ENCODE data around the gene RABAC1.

The RABAC1 gene

DNA sequence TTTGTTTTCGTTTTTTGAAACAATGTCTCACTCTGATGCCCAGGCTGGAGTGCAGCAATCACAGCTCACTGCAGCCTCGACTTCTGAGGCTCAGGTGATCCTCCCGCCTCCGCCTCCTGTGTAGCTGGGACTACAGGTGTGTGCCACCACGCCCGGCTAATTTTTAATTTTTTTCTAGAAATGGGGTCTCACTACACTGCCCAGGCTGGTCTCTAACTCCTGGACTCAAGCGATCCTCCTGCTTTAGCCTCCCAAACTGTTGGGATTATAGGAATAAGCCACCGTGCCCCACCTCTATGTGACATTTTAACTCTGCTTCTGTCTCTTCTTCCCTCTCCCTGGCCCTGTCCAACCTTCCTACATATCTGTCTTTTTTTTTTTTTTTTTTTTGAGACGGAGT lies 29.8 kb upstream of the RABAC1 start:
- DNase-seq, result no peak

DNA sequence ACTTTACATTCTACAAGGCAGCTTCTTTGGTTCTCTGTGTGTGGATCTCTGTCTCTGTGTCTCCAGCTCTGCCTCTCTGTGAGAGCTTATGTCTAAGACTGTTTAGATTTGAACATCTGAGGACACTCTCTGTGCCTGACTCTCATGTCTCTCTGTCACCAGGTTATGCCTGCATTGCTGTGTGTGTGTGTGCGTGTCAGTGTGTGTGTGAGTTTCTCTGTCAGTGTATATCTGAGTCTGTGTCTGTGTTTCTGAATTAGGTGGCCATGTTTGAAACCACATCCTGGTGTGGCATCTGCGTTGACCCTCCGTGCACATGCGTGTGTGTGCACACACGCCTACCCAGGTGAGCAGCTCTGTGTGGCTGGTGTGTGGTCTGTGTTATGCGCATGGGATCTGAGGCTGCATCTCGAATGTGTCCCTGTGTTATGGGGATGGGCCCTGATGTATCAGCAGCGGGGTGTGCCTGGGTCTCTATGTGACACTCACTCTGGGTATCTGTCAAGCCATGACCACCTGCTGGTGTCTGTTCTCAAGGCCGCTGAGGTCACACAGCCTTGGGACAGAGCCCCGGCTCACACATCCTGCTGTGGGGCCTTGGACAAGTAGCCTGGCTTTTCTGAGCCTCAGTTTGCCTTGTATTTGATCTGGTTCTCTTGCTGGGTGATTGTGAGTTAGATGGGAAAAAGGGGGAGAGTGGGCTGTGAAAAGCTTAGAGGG lies 28.2 kb upstream of the RABAC1 start:
- DNase-seq, result no peak

DNA sequence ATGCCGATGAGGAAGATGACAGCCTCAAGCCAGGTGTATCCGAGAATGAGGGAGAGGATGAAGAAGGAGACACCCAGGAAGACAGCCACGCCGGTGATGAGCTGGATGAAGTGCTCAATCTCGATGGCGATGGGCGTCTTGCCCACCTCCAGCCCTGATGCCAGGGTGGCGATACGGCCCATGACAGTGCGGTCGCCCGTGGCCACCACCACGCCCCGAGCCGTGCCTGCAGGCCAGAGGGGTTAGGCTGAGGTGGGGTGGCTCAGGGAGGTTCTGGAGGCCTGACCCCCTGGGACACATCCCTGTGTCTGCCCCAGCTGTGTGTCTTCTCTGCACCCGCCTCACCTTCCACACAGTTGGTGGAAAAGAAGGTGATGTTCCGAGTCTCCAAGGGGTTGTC lies 25.8 kb upstream of the RABAC1 start:
- no peak for DNase-seq

DNA sequence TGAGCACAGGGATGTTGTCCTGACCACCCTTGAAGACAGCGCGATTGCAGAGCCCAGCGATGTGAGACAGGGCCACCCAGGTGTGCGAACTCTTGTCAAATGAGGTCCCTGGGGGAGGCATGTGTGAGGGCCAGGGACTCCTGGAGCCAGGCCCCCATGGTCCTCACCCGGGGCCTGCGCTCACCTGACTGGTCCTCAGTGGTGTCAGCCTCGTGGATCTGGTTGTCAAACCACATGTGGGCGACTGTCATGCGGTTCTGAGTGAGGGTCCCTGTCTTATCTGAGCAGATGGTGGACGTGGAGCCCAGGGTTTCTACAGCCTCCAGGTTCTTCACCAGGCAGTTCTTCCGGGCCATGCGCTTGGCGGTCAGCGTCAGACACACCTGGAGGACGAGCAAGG lies 22.6 kb upstream of the RABAC1 start:
- DNase-seq, result no peak

DNA sequence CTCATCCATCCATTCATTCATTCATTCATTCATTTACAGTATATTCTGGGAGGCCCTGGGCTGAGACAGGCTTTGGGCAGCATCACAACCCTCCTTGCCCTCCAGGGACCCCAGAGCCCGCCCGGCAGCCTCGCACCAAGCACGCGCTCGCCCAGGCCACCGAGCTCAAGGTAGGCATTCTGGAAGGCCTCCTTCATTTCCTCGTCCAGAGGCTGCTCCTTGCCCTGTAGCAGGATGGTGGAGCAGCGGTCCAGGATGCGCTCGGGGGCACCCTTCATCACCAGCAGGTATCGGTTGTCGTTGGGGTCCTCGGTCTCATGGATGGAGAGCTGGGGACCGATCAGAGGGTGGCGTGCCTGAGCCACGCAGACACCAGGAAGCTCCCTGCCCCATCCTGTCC lies 19.3 kb upstream of the RABAC1 start:
- no peak for DNase-seq

DNA sequence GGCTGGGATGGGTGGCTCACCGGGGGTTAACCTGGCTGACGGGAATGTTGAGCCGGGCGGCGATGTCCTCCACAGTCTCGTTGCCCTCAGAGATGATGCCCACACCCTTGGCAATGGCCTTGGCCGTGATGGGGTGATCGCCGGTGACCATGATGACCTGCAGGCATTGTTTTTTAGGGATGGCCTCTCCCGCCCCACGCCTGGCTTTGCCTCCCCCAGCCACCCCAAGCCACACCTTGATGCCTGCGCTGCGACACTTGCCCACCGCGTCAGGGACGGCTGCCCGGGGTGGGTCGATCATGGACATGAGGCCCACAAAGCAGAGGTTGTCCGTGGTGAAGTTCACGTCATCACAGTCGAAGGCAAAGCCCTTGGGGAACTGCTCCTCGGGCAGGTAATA lies 18.8 kb upstream of the RABAC1 start:
- DNase-seq, result no peak

DNA sequence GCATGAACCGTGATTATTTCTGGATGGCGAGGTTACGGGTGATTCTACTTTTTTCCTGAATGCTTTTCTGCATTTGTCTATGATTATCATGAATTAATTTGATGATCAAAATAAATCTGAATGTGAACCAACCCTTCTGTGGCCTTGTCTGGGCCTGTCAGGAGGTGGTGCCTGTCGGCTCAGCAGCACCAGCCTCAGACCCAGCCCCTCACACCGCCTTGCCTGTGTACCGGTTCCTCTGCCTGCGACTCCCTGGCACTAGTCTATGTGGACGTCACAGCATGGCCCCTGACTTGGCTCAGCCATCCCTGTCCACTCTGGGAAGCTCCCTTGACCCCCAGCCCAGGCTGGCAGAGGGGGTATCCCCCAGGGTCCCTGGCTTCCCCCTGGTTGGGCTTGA lies 15.5 kb upstream of the RABAC1 start:
- DNase-seq, result no peak

DNA sequence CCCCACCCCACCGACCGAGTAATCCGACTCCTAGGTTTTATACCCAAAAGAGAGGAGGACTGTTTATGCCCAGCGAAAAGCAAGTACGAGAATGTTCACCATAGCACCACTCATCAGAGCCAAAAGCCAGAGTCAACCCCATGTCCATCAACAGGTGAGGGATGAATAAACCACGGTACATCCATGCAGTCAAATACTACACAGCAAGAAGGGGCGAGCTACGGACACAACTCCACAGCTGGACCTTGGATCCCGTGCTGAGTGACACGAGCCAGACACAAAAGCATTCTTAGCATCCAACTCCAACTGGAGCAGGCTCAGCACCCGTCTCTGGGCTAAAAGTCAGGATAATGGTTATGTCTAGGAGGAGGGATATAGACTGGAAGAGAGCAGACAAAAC lies 12.2 kb upstream of the RABAC1 start:
- DNase-seq, result no peak

DNA sequence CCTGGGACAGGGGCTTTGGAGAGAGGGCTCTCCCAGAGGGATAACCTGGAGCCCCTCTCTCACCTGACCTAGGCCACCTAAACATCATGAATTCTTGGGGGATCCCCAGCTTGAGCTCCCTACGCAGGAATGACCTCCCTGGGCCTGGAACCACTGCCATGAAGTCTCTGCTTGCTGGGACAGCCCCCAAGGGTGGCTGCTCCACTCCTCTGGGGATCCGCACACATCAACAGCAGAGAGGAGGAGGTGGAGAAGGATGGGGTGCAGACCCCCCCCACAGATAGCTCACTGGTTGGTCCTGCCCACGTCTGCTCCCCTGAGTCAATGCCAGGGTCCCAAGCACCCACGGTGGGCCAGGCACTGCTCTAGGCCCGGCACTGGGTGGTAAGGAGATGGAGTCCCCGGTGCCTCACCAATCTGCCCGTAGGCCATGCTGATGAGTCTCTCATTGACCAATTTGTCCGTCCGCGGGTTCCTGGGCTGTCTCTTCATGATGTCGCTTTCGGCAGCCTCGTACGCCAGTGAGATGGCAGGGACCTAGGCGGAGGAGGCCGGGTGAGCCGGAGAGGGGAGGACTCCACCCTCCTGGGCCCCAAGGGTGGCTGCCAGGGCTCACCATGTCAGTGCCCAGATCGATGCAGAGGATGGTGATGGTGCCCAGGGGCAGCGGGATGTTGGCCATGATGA lies 10.8 kb upstream of the RABAC1 start:
- no peak for DNase-seq

DNA sequence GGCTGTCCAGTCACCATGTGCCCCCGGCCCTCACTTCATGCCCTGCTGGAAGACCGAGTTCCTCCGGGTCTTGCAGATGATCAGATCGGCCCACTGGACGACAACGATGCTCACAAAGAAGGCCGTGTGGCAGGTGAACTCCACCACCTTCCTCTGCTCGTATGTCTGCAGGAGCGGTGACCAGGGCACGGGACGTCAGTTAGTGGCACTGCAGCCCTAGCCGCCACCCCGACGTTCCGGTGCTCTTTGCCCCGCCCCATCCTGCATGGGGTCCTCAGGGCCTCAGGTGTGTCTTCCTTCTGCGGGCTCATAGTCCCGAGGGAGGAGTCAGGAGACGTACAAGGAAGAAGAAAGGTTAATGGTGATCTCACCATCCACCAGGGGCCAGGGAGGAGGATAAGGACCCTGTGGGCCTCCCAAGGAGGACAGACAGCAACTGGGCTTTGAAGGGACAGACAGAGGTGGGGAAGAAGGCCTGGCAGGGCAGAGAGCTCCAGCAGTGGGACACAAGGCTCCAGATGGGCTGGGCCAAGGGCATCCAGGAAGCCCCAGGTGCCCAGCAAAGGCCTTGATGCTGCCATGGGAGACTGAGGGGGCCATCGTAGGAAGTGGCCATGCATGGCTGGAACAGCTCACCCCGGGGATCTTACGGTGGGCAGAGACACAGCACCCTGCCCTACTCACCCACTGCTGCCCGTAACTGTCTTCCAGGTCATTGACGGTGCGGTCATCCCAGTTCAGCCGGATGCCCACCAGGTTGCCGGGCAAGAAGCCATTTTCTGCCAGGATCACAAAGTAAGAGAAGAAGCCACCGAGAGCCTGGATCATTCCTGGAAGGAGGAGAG lies 9.9 kb upstream of the RABAC1 start:
- DNase-seq, result no peak

DNA sequence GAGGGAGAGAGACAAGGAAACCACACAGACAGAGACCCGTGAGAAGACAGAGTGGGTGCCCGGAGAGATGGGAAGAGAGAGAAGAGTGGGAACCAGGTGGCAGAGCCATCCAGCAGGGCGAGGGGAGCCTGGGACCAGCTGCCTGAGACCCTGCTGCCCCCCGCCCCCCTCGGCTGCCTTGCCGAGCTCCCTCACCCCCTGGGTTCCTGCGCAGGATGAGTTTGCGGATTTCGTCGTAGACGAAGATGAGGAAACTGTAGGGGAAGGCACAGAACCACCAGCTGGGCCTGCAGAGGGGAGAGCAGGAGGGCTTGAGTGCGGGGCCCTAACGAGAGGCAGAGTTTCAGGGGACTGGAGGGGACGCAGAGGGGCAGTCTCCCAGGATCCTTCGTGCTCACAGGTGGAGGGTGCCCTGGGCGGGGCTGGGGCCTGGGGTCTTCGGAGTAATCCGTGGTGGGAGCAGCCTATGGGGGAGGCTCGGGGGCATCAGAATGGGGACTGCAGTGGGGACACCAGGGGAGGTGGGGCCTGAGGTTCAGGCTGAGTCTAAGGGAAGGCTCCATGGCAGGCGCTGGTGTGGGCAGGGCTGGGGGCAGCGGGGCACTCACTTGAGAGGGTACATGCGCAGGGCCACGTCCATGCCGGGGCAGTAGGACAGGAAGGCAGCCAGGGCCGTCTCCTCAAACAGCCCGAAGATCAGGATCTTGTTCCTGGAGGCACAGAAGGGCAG lies 8.1 kb upstream of the RABAC1 start:
- no peak for DNase-seq

DNA sequence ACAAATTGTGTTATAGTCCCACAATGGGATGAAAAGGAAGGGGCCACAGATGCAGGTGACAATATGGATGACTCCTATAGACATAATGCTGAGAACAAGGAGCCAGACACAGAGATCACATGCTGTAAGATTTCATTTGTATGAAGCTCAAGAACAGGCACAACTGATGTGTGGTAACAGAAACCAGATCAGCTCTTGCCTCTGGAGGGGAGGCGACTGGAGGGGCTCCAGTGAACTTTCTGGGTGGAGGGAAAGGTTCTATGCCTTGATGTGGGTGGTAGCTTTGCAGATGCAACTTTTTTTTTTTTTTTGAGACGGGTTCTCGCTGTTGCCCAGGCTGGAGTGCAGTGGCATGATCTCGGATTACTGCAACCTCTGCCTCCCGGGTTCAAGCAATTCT lies 6.0 kb upstream of the RABAC1 start:
- DNase-seq, result no peak

DNA sequence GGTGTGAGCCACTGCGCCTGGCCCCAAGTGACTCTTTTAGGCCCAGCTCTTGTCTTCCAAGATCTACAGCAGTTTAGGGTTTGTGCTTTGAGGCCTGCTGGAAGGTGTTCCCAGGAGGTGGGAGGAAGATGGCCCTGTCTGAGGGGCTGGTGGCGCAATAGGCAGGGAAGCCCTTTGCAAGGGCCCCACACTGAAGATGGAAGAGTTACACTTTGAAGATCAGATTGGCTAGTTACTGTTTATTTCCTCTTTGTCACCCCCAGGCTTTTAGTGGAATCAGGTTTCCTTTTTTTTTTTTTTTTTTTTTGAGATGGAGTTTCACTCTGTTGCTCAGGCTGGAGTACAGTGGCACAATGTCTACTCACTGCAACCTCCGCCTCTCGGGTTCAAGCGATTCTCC lies 1.9 kb upstream of the RABAC1 start:
- no peak for DNase-seq

DNA sequence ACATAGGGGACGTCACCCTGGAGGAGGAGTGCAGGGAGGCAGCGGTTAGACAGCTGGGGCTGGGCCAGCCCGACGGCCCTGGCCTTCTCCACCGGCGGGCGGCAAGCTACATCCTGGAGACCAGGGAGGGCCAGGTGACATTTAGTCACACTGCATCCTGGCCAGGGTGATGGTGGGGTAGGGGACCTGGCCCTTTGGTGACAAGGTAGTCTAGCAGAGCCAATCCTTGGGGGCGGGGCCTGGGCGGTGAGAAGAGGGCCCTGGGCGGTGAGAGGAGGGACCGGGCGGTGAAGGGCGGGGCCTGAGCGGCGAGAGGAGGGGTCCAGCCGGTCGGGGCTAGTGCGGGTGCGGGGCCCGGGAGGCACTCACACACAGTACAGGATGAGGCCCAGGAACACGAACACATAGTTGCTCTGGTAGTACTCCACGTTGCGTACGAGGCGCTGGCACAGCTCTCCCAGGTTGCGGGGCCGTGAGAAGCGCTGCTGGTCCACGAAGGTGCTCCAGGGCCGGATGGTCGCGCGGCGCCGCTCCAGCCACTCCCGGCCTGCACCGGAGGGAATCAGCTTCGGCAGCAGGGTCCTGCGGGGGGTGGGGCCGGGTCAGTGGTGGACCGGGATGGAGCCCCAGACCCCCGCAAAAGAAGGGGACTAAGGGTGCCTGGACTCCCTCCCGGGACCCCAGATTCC lies 610 bp downstream of the RABAC1 start:
- peak; percentile 78 for DNase-seq

DNA sequence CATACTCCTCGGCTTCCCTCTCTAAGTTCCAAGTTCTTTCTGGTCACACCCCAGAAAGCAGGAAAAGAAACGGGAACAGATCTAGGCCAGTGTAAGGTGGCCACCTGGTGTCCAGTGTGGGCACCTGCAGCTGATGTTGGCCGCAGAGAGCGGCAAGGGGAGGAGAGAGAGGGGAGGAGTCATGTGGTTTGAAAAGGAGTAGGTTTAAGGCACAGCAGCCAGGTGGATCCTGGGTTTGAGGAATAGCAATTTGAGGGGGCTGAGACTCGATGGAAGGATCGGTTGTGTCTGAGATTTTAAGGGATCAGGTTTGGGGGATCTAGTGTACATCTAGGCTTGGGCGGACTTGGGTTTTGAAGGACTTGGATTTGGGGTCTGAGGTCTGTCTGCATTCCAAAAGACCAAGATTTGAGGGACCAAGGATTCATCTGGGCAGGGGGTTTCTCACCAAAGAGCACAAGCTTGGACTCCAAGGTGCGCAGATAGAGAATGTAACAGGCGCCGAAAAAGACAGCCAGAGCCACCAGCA lies 1.2 kb downstream of the RABAC1 start:
- no peak for DNase-seq

DNA sequence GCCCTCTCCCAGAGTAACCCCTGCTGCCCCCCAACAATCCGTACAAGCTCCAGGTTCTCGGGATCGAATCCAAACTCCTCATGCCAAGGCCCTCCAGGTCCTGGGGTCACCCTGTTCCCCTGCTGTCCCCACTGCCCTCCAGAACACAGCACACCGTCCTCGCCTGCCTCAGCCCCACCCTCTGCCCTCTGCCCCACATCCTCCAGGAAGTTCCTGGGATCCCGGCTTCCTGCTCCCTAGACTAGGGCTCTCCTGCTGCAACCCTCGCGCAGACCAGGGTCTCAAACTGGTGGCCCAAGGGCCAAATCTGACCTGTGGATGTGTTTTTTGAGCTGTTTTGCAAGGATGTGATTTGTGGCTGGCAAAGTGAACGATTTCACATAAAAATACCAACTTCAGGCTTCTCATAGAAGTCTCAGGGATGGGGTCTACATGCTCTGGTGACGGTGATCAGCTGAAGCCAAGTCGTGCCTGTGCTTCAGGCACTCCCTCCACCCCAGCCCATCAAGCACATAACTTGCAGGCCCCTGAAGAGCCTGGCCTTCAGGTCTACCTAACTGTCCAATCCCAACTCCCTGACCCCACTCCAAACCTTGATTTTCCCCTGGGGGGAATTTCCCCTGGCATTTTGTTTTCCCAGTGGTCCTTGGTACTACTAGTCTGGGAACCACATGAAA lies 1.8 kb downstream of the RABAC1 start:
- no peak for DNase-seq

DNA sequence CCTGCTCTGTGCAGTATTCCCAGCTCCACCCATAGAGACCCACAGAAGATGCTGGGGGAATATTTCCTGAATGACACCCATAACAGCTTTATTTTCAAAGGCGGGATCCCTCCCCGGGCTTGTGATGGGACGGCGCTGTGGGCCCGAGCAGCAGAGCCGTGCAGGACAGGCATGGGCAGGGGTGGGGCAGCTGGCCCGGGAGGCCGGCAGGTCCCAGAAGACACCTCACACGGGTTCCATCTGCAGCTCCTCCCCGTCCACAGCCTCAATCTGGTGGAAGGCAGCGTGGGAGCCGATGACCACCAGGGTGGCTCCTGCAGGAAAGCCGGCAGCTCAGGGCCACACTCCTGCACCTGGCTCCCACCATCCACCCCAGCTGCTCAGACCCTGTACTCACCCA lies 2.5 kb downstream of the RABAC1 start:
- DNase-seq, result no peak

DNA sequence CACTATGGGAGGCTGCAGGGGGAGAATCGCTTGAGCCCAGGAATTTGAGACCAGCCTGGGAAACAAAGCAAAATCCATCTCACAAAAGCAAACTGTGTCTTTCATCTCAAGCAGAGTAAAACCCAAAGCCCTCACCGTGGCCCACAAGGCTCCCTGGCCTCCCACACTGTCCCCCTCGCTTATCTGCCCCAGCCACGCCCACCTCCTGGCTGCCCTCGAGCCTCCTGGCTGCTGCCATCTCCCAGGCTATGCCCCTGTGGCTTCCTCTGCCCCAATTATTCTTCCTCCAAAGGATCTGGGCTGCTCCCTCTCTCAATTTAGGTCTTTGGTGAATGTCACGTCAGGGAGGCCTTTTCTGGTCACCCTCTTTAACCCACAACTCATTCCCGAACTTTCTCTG lies 3.6 kb downstream of the RABAC1 start:
- DNase-seq, result no peak

DNA sequence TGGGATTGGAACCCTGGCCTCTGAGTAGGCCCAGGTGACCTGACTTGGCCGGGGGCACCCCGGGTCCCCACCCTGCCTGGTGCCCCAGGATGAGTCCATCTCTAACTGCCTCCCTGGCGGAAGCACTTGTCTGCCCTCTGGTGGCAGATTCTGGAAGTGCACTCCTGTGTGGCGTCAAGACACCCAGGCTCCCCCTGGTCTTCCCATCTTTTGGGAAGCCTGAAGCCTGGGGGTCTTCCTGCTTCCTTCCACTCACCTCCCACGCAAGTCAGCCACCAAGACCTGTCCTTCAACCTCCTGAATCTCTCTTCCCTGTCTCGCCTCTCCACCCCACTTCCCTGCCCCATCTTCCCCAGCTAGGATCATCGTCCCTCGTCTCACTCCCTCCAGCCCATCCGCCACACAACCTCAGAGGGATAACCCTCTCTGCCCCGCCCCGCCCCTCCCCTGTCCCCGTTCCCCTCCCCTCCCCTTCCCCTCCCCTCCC lies 7.4 kb downstream of the RABAC1 start:
- peak; percentile 73 for DNase-seq

DNA sequence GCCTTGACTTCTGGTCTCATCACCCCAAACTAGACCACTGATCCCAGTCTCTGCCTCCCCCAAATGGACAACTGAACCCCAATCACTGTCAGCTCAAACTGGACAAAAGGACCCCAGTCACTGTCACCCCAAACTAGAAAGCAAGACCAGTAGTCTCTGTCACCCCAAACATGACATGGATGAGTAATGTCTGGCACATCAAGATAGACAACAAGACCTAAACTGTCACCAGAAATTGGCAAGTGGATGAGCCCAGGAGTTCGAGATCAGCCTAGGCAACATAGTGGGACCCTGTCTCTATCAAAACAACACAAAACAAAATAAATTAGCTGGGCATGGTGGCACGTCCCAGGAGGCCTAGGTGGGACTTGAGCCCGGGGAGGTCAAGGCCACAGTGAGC lies 12.0 kb downstream of the RABAC1 start:
- no peak for DNase-seq

DNA sequence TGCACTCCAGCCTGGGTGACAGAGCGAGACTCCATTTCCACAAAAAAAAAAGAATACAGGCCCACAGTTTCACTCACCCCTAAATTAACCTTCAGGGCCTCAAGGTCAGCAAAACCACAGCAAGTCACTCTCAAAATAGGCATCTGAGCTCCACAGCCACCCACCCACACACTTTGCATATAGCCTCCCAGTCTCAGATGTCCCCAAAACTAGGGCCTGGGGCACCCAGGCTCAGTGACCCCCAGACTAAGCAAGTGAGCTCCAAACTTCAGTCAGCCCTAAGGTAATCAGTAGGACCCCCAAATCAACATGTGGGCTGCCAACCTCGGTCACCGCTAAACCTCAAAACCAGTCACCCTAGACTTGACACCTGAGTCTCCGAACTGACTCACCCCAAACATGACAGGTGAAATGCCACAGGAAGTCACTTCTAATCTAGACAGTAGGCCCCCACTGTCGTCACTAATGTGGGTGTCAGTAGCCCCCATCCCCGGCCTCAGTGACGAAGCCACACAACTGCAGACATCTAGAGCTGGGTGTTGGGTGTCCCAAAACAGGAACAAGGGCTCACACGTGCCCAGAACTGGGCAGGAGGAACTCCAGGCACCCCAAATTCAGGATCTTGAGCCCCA lies 13.9 kb downstream of the RABAC1 start:
- peak; percentile 93 for DNase-seq

All from NK-92 treated with Interleukin-12 subunit alpha and Interleukin-12 subunit beta, amount 100 ng/mL, for 24 hours (cell line).